Right cardiac atrium (tissue), 5 donors: Measurements from ENCODE around the gene YY2. TPM values are rescaled to one million over a fixed set of nuclear protein-coding genes. Genes with fewer than 3 reads are reported as not detected.
"Not testable (repeated sequence)": the region's sequence is repeated elsewhere in the genome, so short reads cannot be mapped to it uniquely, and the experiment has no call there.

Experiments
- ATAC-seq, 2 donors: fragments of 200-7000 bp; cut with Tn5 transposase; one replicate each; pipeline versions ENCODE4 v1.8.0 to v1.9.1; 2020; ENCODE audit warnings: moderate library complexity in 2 of 2, mild to moderate bottlenecking in 1 of 2
- DNase-seq, 3 donors: peaks; one replicate each; pipeline ENCODE4 v3.0.0-alpha.2; 2020
- H3K27ac ChIP-seq: one replicate; pipeline ENCODE4 v1.5.1; 2013; ENCODE audit warnings: mild to moderate bottlenecking, low read length, control low read depth, moderate library complexity
- H3K27me3 ChIP-seq: one replicate; pipeline ENCODE4 v1.6.1; 2013; ENCODE audit not compliant: control insufficient read depth, insufficient read depth
- H3K4me1 ChIP-seq: one replicate; pipeline ENCODE4 v1.6.1; 2013; ENCODE audit warnings: low read length; ENCODE audit not compliant: control insufficient read depth, insufficient read depth
- H3K4me3 ChIP-seq: one replicate; pipeline ENCODE4 v1.5.1; 2013; ENCODE audit warnings: low read length, control low read depth
- H3K9me3 ChIP-seq: one replicate; pipeline ENCODE4 v1.6.1; 2013; ENCODE audit warnings: low read length; ENCODE audit not compliant: control insufficient read depth
- WGBS: extraction: QIAGEN DNeasy Blood & Tissue Kit; methylation state at CpG from one replicate; pipeline ENCODE4 v1.1.7; 2013; 5-methylcytosine and 5-hydroxymethylcytosine counted together
- intact Hi-C, 4 donors: fragments of 100-400 bp; cut with DNase I; formaldehyde crosslinking; loops; one replicate each; pipeline versions ENCODE4 v1.11.0 to v1.14.0; 2022 to 2023
- polyA plus RNA-seq: library from polyadenylated mRNA; stranded (reverse); fragments of 200-250 nt; gene quantifications from one replicate; pipeline ENCODE4 v1.2.3, GENCODE V29; 2013
- total RNA-seq, 4 donors: library from RNA; stranded (reverse); fragmentation: NEBNext Ultra II Directional; extraction: Animal tissue kit (Norgen Biotek cat#: 25700); gene quantifications; one replicate each; pipeline ENCODE4 v1.2.1, GENCODE V29; 2021
- donor health status: healthy with polysubstance abuse.
- donor health status: DM: no; HTN: yes; CAD: no.
- donor health status: DM: no; HTN: no; CAD: no.
- donor health status: DM: no; HTN: yes; CAD: no; lungs with severe emphysema.
- donor health status: DM: yes; HTN: yes; CAD: no.

Gene YY2
- total and polyA plus RNA-seq, 5 donors, result 0.43 to 0.91 (median 0.57) TPM

- H3K27me3 ChIP-seq, H3K4me3 ChIP-seq, H3K9me3 ChIP-seq, H3K4me1 ChIP-seq, intact Hi-C loops, H3K27ac ChIP-seq, DNase-seq, ATAC-seq: not testable (repeated sequence)
- WGBS, result 67% methylated on average over 3 of the region's 3 CpGs
Observed at GRCh38 chrX:21874182-21874581, 18.4 kb downstream of the YY2 start.

GRCh38 chrX:21875013-21875412 lies 19.2 kb downstream of the YY2 start:
- no peak overlapping the region for H3K4me3 ChIP-seq
- no peaks in the 10 kb centered on the region for H3K27me3 ChIP-seq
- DNase-seq (no peak), ATAC-seq (no peak)
- intact Hi-C loops, result no loop called here
- H3K27ac ChIP-seq, result no peak overlapping the region
- H3K4me1 ChIP-seq, result no peaks in the 10 kb centered on the region
- WGBS, result 60% methylated on average over 1 of the region's 1 CpG
- H3K9me3 ChIP-seq, result no peaks in the 10 kb centered on the region

- intact Hi-C loops, result no loop called here
Observed at GRCh38 chrX:21881881-21882574, 26.2 kb downstream of the YY2 start.

GRCh38 chrX:21883258-21883657 lies 27.5 kb downstream of the YY2 start:
- 63% methylated on average over 5 of the region's 5 CpGs for WGBS
- Histone ChIP-seq H3K9me3 (no peaks in the 10 kb centered on the region), H3K4me1 (no peaks in the 10 kb centered on the region), H3K4me3 (no peak overlapping the region), H3K27ac (no peak overlapping the region), H3K27me3 (no peaks in the 10 kb centered on the region)
- no peak for DNase-seq
- peak in 1 of 2 donors; percentile 39 for ATAC-seq
- intact Hi-C loops, result no loop called here

More at GRCh38 chrX:21881881-21882574, 26.2 kb downstream of the YY2 start:
- 96% methylated on average over 3 of the region's 3 CpGs for WGBS
- Histone ChIP-seq H3K9me3 (no peaks in the 10 kb centered on the region), H3K27me3 (no peaks in the 10 kb centered on the region), H3K4me3 (no peak overlapping the region), H3K27ac (no peak overlapping the region), H3K4me1 (no peaks in the 10 kb centered on the region)
- ATAC-seq, result no peak
- no peak for DNase-seq

- DNase-seq (no peak), ATAC-seq (no peak)
- H3K4me3 ChIP-seq, result no peak overlapping the region
- no peak overlapping the region for H3K27ac ChIP-seq
- H3K27me3 ChIP-seq, result no peaks in the 10 kb centered on the region
- intact Hi-C loops, result no loop called here
- no peaks in the 10 kb centered on the region for H3K9me3 ChIP-seq
- H3K4me1 ChIP-seq, result no peaks in the 10 kb centered on the region
- WGBS, result 82% methylated on average over 1 of the region's 1 CpG
Observed at GRCh38 chrX:21885568-21885967, 29.8 kb downstream of the YY2 start.

- H3K27ac ChIP-seq, result no peak overlapping the region
- DNase-seq (no peak), ATAC-seq (no peak)
- H3K4me1 ChIP-seq, result no peaks in the 10 kb centered on the region
- H3K27me3 ChIP-seq, result no peaks in the 10 kb centered on the region
- no peak overlapping the region for H3K4me3 ChIP-seq
- intact Hi-C loops, result no loop called here
- 79% methylated on average over 2 of the region's 2 CpGs for WGBS
- no peaks in the 10 kb centered on the region for H3K9me3 ChIP-seq
Observed at GRCh38 chrX:21905313-21905712, 49.5 kb downstream of the YY2 start.

- Histone ChIP-seq H3K9me3 (no peaks in the 10 kb centered on the region), H3K27ac (no peak overlapping the region), H3K4me3 (no peak overlapping the region), H3K4me1 (no peaks in the 10 kb centered on the region), H3K27me3 (no peaks in the 10 kb centered on the region)
- WGBS, result 94% methylated on average over 3 of the region's 3 CpGs
- ATAC-seq, result no peak
- intact Hi-C loops, result no loop called here
- DNase-seq, result no peak
Observed at GRCh38 chrX:21905953-21906352, 50.2 kb downstream of the YY2 start.

GRCh38 chrX:21907260-21907659 lies 51.5 kb downstream of the YY2 start:
- 44% methylated on average over 1 of the region's 1 CpG for WGBS

More at GRCh38 chrX:21907260-21907659, 51.5 kb downstream of the YY2 start:
- no peaks in the 10 kb centered on the region for H3K27me3 ChIP-seq
- no peak overlapping the region for H3K4me3 ChIP-seq
- H3K27ac ChIP-seq, result no peak overlapping the region
- no peak for ATAC-seq
- no peak for DNase-seq
- intact Hi-C loops, result no loop called here
- H3K4me1 ChIP-seq, result no peaks in the 10 kb centered on the region
- no peaks in the 10 kb centered on the region for H3K9me3 ChIP-seq

Other genes starting within 250 kb of the YY2 start
- gene KLHL34, start 197.7 kb upstream of the YY2 start, total RNA-seq, result 1 to 10 TPM; 1.3 to 3.2 (median 2.5) TPM
- gene KLHL34, start 197.7 kb upstream of the YY2 start, polyA plus RNA-seq, result 1.5 TPM
- 100 to 1,000 TPM; 422 to 570 (median 436) TPM for gene SMPX, start 97.9 kb upstream of the YY2 start, total RNA-seq
- gene SMPX, start 97.9 kb upstream of the YY2 start, polyA plus RNA-seq, result 714 TPM
- gene MBTPS2, start 16.4 kb upstream of the YY2 start, total RNA-seq, result 10 to 100 TPM; 12.2 to 12.7 (median 12.3) TPM
- 5.0 TPM for gene MBTPS2, start 16.4 kb upstream of the YY2 start, polyA plus RNA-seq
- gene SMS, start 84.7 kb downstream of the YY2 start, total RNA-seq, result 10 to 100 TPM; 51.8 to 62.8 (median 55.9) TPM
- 44.7 TPM for gene SMS, start 84.7 kb downstream of the YY2 start, polyA plus RNA-seq
- under 1 TPM in 2 of 4 donors, not detected in 2; 0.08 to 0.29 TPM for gene PHEX, start 176.3 kb downstream of the YY2 start, total RNA-seq
- gene PHEX, start 176.3 kb downstream of the YY2 start, polyA plus RNA-seq, result 0.02 TPM